BJ (cell line): ENCODE results near the gene PTPN2. TPM values are rescaled to one million over a fixed set of nuclear protein-coding genes. Genes with fewer than 3 reads are reported as not detected.

Experiments used
- CTCF ChIA-PET: fragments of 350-600 bp; formaldehyde crosslinking; extraction: SDS; loops from one replicate; lab custom pipeline; 2021; ENCODE audit warnings: antibody characterized with exemption, inconsistent platforms; lab: Yijun Ruan, JAX
- POLR2A ChIA-PET: fragments of 300-600 bp; sonication (Branson Sonifier 250); formaldehyde crosslinking; extraction: SDS; loops from one replicate; lab custom pipeline; 2021; ENCODE audit warnings: antibody characterized with exemption; lab: Charles Lee
- DNase-seq: peaks from one replicate; pipeline ENCODE4 v3.0.0-alpha.2; 2011; ENCODE audit warnings: low read depth
- H3K27me3 ChIP-seq: 2 replicates; pipeline ENCODE4 v1.6.0; 2011; ENCODE audit warnings: low read length; ENCODE audit not compliant: control insufficient read depth, insufficient read depth
- H3K36me3 ChIP-seq: 2 replicates; pipeline ENCODE4 v1.5.1; 2011; ENCODE audit warnings: low read length; ENCODE audit not compliant: control insufficient read depth, insufficient read depth
- H3K4me3 ChIP-seq: 2 replicates; pipeline ENCODE4 v1.5.1; 2011; ENCODE audit warnings: low read depth, mild to moderate bottlenecking, control low read depth, low read length
- CTCF ChIP-seq: IDR thresholded peaks from 2 replicates; pipeline ENCODE4 v1.5.1; 2011; ENCODE audit warnings: low read depth, mild to moderate bottlenecking, control low read depth, inconsistent platforms, low read length, moderate library complexity; ENCODE audit not compliant: insufficient read depth
- polyA plus RNA-seq: library from polyadenylated mRNA; depleted of rRNA; stranded (reverse); fragments of >200 nt; gene quantifications from 2 replicates; pipeline ENCODE4 v1.2.3, GENCODE V29; 2011

Gene PTPN2
- polyA plus RNA-seq, 1 experiment: 14.5 TPM

- H3K27me3 ChIP-seq: no peaks in the 10 kb centered on the region
- DNase-seq: no peak
- POLR2A ChIA-PET: no interaction called here
- no peak for TF ChIP-seq CTCF
- H3K36me3 ChIP-seq: peaks cover 1% of the 10 kb centered on the region; the same call in 1 of the 2 replicates
- CTCF ChIA-PET: interaction anchor here (1.0 kb wide), 1 partner anchor 98 kb away, joined by 3 read pairs; no protein-coding TSS in a partner anchor
- no peak overlapping the region for H3K4me3 ChIP-seq
Measured at GRCh38 chr18:12825230-12825629, 58.8 kb downstream of the PTPN2 start.

- Histone ChIP-seq H3K4me3 (no peak overlapping the region), H3K27me3 (no peaks in the 10 kb centered on the region), H3K36me3 (0 out of 2 replicates have a peak, but pooled peaks cover 1% of the 10 kb centered on the region)
- POLR2A ChIA-PET: no interaction called here
- CTCF ChIA-PET: no interaction called here
- TF ChIP-seq CTCF: no peak
- DNase-seq: no peak
Measured at GRCh38 chr18:12823892-12824291, 60.1 kb downstream of the PTPN2 start.

- TF ChIP-seq CTCF: no peak
- Histone ChIP-seq H3K36me3 (no peaks in the 10 kb centered on the region), H3K4me3 (no peak overlapping the region), H3K27me3 (no peaks in the 10 kb centered on the region)
- CTCF ChIA-PET: interaction anchor here (0.6 kb wide), 1 partner anchor 26 kb away, joined by 3 read pairs; no protein-coding TSS in a partner anchor
- no peak for DNase-seq
- POLR2A ChIA-PET: no interaction called here
Measured at GRCh38 chr18:12821408-12821807, 62.6 kb downstream of the PTPN2 start.

- no peak for TF ChIP-seq CTCF
- peaks cover 3% of the 10 kb centered on the region; the same call in 1 of the 2 replicates for H3K36me3 ChIP-seq
- H3K27me3 ChIP-seq: no peaks in the 10 kb centered on the region
- ChIA-PET CTCF (interaction anchor here (0.6 kb wide), 1 partner anchor 25 kb away, joined by 3 read pairs; no protein-coding TSS in a partner anchor), POLR2A (no interaction called here)
- DNase-seq: no peak
- H3K4me3 ChIP-seq: no peak overlapping the region
Measured at GRCh38 chr18:12820506-12820905, 63.5 kb downstream of the PTPN2 start.

- no peak for TF ChIP-seq CTCF
Measured at GRCh38 chr18:12819841-12820240, 64.2 kb downstream of the PTPN2 start.

More at GRCh38 chr18:12819841-12820240, 64.2 kb downstream of the PTPN2 start:
- CTCF ChIA-PET: no interaction called here
- no peak for DNase-seq
- H3K36me3 ChIP-seq: peaks cover 3% of the 10 kb centered on the region; the same call in 1 of the 2 replicates
- no peaks in the 10 kb centered on the region for H3K27me3 ChIP-seq
- no peak overlapping the region for H3K4me3 ChIP-seq
- POLR2A ChIA-PET: no interaction called here
